Medulla oblongata (tissue), 1 donor: ENCODE results near the gene STARD7.

ENCODE experiments used
- DNase-seq: peaks from one replicate; pipeline ENCODE4 v3.0.0-alpha.2; 2015; ENCODE audit errors: extremely low spot score

The STARD7 gene

GRCh38 chr2:96197546-96198255 lies 10.9 kb downstream of the STARD7 start:
- DNase-seq, result no peak

GRCh38 chr2:96195410-96196066 lies 13.1 kb downstream of the STARD7 start:
- DNase-seq, result no peak

- no peak for DNase-seq
These were observed 16.5 kb downstream of the STARD7 start for GRCh38 chr2:96191937-96192670.

- DNase-seq, result no peak
These were observed 19.7 kb downstream of the STARD7 start for GRCh38 chr2:96188821-96189526.

GRCh38 chr2:96186562-96186961 lies 22.1 kb downstream of the STARD7 start:
- DNase-seq, result no peak

- DNase-seq, result no peak
These were observed 23.1 kb downstream of the STARD7 start for GRCh38 chr2:96185516-96185915.

- DNase-seq, result no peak
These were observed 23.6 kb downstream of the STARD7 start for GRCh38 chr2:96184989-96185388.

- no peak for DNase-seq
These were observed 24.4 kb downstream of the STARD7 start for GRCh38 chr2:96184188-96184587.

GRCh38 chr2:96181529-96181928 lies 27.1 kb downstream of the STARD7 start:
- DNase-seq, result no peak

GRCh38 chr2:96180521-96180920 lies 28.1 kb downstream of the STARD7 start:
- DNase-seq, result no peak

- DNase-seq, result no peak
These were observed 28.6 kb downstream of the STARD7 start for GRCh38 chr2:96180002-96180401.

- no peak for DNase-seq
These were observed 32.0 kb downstream of the STARD7 start for GRCh38 chr2:96176661-96177060.

- no peak for DNase-seq
These were observed 32.7 kb downstream of the STARD7 start for GRCh38 chr2:96175951-96176350.

- DNase-seq, result peak; percentile 88
These were observed 34.1 kb downstream of the STARD7 start for GRCh38 chr2:96174251-96175144.

GRCh38 chr2:96171831-96172230 lies 36.8 kb downstream of the STARD7 start:
- DNase-seq, result no peak

GRCh38 chr2:96170626-96171025 lies 38.0 kb downstream of the STARD7 start:
- no peak for DNase-seq

- no peak for DNase-seq
These were observed 38.6 kb downstream of the STARD7 start for GRCh38 chr2:96169868-96170507.

GRCh38 chr2:96167407-96168013 lies 41.1 kb downstream of the STARD7 start:
- DNase-seq, result no peak

- peak; percentile 77 for DNase-seq
These were observed 44.0 kb downstream of the STARD7 start for GRCh38 chr2:96164459-96165184.
